HCT116 (cell line): ENCODE data around the gene MAP3K10. TPM values are rescaled to one million over a fixed set of nuclear protein-coding genes. Genes with fewer than 3 reads are reported as not detected.

Experiments used
- ATAC-seq: fragments of 200-7000 bp; cut with Tn5 transposase; 2 replicates; pipeline ENCODE4 v1.9.1; 2020; ENCODE audit warnings: mild to moderate bottlenecking, moderate library complexity
- BruUV-seq: library from RNA; stranded (reverse); fragments of 400-500 nt; replicated peaks from 2 replicates; lab custom pipeline; 2021; lab: Mats Ljungman, UMichigan
- CTCF ChIA-PET: fragments of 300-600 bp; sonication (Branson Sonifier 250); formaldehyde crosslinking; loops from one replicate; lab custom pipeline; 2021; ENCODE audit warnings: antibody characterized with exemption; lab: Charles Lee
- POLR2A ChIA-PET: fragments of 300-600, 350-600 bp; sonication (Branson Sonifier 250); formaldehyde crosslinking; loops from one replicate; lab custom pipeline; 2021; ENCODE audit warnings: antibody characterized with exemption; lab: Charles Lee
- RAD21 ChIA-PET, 2 experiments: fragments of 300-600 bp; sonication (Branson Sonifier 250); formaldehyde crosslinking; loops; one replicate each; lab custom pipeline; 2023; ENCODE audit warnings: low total read pairs in 2 of 2; ENCODE audit not compliant: uncharacterized antibody in 2 of 2, unreplicated experiment in 2 of 2, low non-redundant PET in 1 of 2; lab: Charles Lee
- DNase-seq: peaks from one replicate; pipeline ENCODE4 v3.0.0-alpha.2; 2010; ENCODE audit warnings: low read depth, low spot score
- H2AFZ ChIP-seq: fragments of 200-600 bp; shearing (Covaris generic), sonication (generic); 2 replicates; pipeline ENCODE4 v1.6.1; 2017; ENCODE audit warnings: low read depth, mixed run types, mixed read lengths, antibody characterized with exemption, low read length; ENCODE audit not compliant: poor library complexity, severe bottlenecking
- H3K27ac ChIP-seq: 2 replicates; pipeline ENCODE4 v1.5.1; 2012; ENCODE audit warnings: low read depth, low read length
- H3K27me3 ChIP-seq: fragments of 200-600 bp; sonication (generic); 2 replicates; pipeline ENCODE4 v1.6.1; 2016; ENCODE audit warnings: mixed run types, low read length, mixed read lengths; ENCODE audit not compliant: insufficient read depth
- H3K36me3 ChIP-seq, 2 experiments: fragments of 200-500 bp in 1 of 2; fragments of 200-600 bp in 1 of 2; sonication (Bioruptor generic) in 1 of 2; sonication (generic) in 1 of 2; 2 replicates each; pipeline versions ENCODE4 v1.5.1 to v1.6.1; 2014 to 2016; ENCODE audit warnings: low read length in 2 of 2, inconsistent platforms in 1 of 2, mixed read lengths in 1 of 2, mixed run types in 1 of 2; ENCODE audit not compliant: insufficient read depth in 2 of 2, control insufficient read depth in 1 of 2
- H3K4me1 ChIP-seq, 2 experiments: fragments of 200-600 bp in 1 of 2; sonication (generic) in 1 of 2; 2 replicates each; pipeline versions ENCODE4 v1.5.1 to v1.6.1; 2012 to 2017; ENCODE audit warnings: low read length in 2 of 2, inconsistent platforms in 1 of 2, mild to moderate bottlenecking in 1 of 2, mixed read lengths in 1 of 2, mixed run types in 1 of 2, moderate library complexity in 1 of 2; ENCODE audit not compliant: insufficient read depth in 2 of 2, control insufficient read depth in 1 of 2
- H3K4me2 ChIP-seq: fragments of 200-600 bp; sonication (generic); 2 replicates; pipeline ENCODE4 v1.6.1; 2017; ENCODE audit warnings: mixed run types, low read length, mixed read lengths
- H3K4me3 ChIP-seq, 2 experiments: fragments of 200-600 bp in 1 of 2; sonication (generic) in 1 of 2; replicated peaks in 1 of 2; 2 replicates each; pipeline ENCODE4 v1.5.1; 2011 to 2016; ENCODE audit warnings: low read length in 2 of 2, control low read depth in 1 of 2, low read depth in 1 of 2, mild to moderate bottlenecking in 1 of 2, mixed read lengths in 1 of 2, mixed run types in 1 of 2
- H3K79me2 ChIP-seq: fragments of 200-600 bp; sonication (generic); 2 replicates; pipeline ENCODE4 v1.6.1; 2017; ENCODE audit warnings: mild to moderate bottlenecking, mixed run types, low read length, moderate library complexity, mixed read lengths; ENCODE audit not compliant: insufficient read depth
- H3K9ac ChIP-seq: fragments of 200-600 bp; sonication (generic); 2 replicates; pipeline ENCODE4 v1.6.1; 2016; ENCODE audit warnings: low read length, mixed read lengths
- H3K9me2 ChIP-seq: fragments of 200-600 bp; sonication (generic), shearing (Covaris generic); 2 replicates; pipeline ENCODE4 v1.6.1; 2017; ENCODE audit warnings: mixed run types, mild to moderate bottlenecking, moderate library complexity; ENCODE audit not compliant: insufficient read depth
- H3K9me3 ChIP-seq, 2 experiments: fragments of 200-500 bp in 1 of 2; fragments of 200-600 bp in 1 of 2; sonication (Bioruptor generic) in 1 of 2; sonication (generic) in 1 of 2; 2 replicates each; pipeline ENCODE4 v1.6.1; 2014 to 2017; ENCODE audit warnings: low read length in 2 of 2, mixed read lengths in 2 of 2, inconsistent platforms in 1 of 2, low read depth in 1 of 2, mild to moderate bottlenecking in 1 of 2, mixed run types in 1 of 2, moderate library complexity in 1 of 2; ENCODE audit not compliant: control insufficient read depth in 1 of 2, insufficient read depth in 1 of 2
- H4K20me1 ChIP-seq: fragments of 200-600 bp; sonication (generic), shearing (Covaris generic); 2 replicates; pipeline ENCODE4 v1.6.1; 2017; ENCODE audit warnings: mixed run types, mild to moderate bottlenecking, moderate library complexity; ENCODE audit not compliant: insufficient read depth
- CEBPB ChIP-seq: IDR thresholded peaks from 2 replicates; pipeline ENCODE4 v1.6.1; 2012; ENCODE audit warnings: low read depth
- EGR1 ChIP-seq: IDR thresholded peaks from 2 replicates; pipeline ENCODE4 v1.6.1; 2012; ENCODE audit warnings: low read depth
- ELF1 ChIP-seq: IDR thresholded peaks from 2 replicates; pipeline ENCODE4 v1.6.1; 2012; ENCODE audit warnings: low read depth, borderline replicate concordance
- EZH2 ChIP-seq: fragments of 200-600 bp; sonication (generic); IDR thresholded peaks from 2 replicates; pipeline ENCODE4 v1.6.1; 2017; ENCODE audit warnings: antibody characterized with exemption, mixed run types
- FOSL1 ChIP-seq: IDR thresholded peaks from 2 replicates; pipeline ENCODE4 v1.6.1; 2012; ENCODE audit warnings: low read depth
- JUND ChIP-seq: IDR thresholded peaks from 2 replicates; pipeline ENCODE4 v1.6.1; 2012
- POLR2A ChIP-seq: IDR thresholded peaks from 2 replicates; pipeline ENCODE4 v1.7.0; 2011; ENCODE audit warnings: borderline replicate concordance; ENCODE audit not compliant: insufficient read depth, insufficient read length; ENCODE audit errors: extremely low read depth
- POLR2AphosphoS5 ChIP-seq: IDR thresholded peaks from 2 replicates; pipeline ENCODE4 v1.6.1; 2011; ENCODE audit warnings: mild to moderate bottlenecking, low read depth, low read length, moderate library complexity
- RAD21 ChIP-seq: IDR thresholded peaks from 2 replicates; pipeline ENCODE4 v1.6.1; 2012; ENCODE audit warnings: low read depth, mild to moderate bottlenecking
- SIN3A ChIP-seq: IDR thresholded peaks from 2 replicates; pipeline ENCODE4 v1.6.1; 2012; ENCODE audit warnings: low read depth
- SP1 ChIP-seq: IDR thresholded peaks from 2 replicates; pipeline ENCODE4 v1.6.1; 2012; ENCODE audit warnings: low read depth
- SRF ChIP-seq: IDR thresholded peaks from 2 replicates; pipeline ENCODE4 v1.6.1; 2012; ENCODE audit warnings: low read depth
- ZFX ChIP-seq: fragments of 450-650 bp; IDR thresholded peaks from 2 replicates; pipeline ENCODE4 v1.6.1; 2017
- ZNF274 ChIP-seq: fragments of 200-500 bp; sonication (Bioruptor generic); IDR thresholded peaks from 2 replicates; pipeline ENCODE4 v1.6.1; 2014; ENCODE audit warnings: mild to moderate bottlenecking, low read depth, low read length, inconsistent platforms
- intact Hi-C: fragments of 100-400 bp; cut with micrococcal nuclease; formaldehyde crosslinking; loops from 2 replicates; pipeline ENCODE4 v1.10.0; 2022
- total RNA-seq: library from RNA; stranded (reverse); gene quantifications from one replicate; pipeline ENCODE4 v1.2.1, GENCODE V29; 2021; ENCODE audit not compliant: unreplicated experiment
- TF ChIP-seq, protein P1 (sequence below): IDR thresholded peaks from 2 replicates; pipeline ENCODE4 v1.6.1; 2012
- TF ChIP-seq, protein P2 (sequence below): IDR thresholded peaks from 2 replicates; pipeline ENCODE4 v1.6.1; 2011; ENCODE audit warnings: mild to moderate bottlenecking, low read length, moderate library complexity; ENCODE audit not compliant: insufficient replicate concordance; ENCODE audit errors: extremely low read depth
- TF ChIP-seq, protein P3 (sequence below): IDR thresholded peaks from 2 replicates; pipeline ENCODE4 v1.6.1; 2012; ENCODE audit warnings: low read depth
- TF ChIP-seq, protein P4 (sequence below): IDR thresholded peaks from 2 replicates; pipeline ENCODE4 v1.6.1; 2012

MAP3K10 gene
- total RNA-seq, 1 experiment from 2014 or later: 17.3 TPM

DNA sequence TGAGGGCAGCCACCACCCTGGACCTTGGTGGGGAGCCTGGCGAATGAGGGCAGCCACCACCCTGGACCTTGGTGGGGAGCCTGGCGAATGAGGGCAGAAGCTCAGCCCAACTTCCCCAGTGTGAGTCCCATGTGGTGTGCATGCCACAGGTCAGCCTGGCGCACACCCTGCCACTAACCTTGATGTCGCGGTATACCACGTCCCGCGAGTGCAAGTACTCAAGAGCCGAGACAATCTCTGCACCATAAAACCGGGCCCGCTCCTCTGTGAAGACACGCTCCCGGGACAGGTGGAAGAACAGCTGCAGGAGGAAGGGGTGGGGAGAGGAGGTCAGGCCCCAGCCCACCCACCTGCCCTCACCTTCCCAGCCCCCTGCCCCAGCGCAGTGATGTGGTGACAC is 46.6 kb downstream of the MAP3K10 start (continued):
- TF ChIP-seq ZNF274 (no peak), EGR1 (no peak), POLR2A (no peak), POLR2AphosphoS5 (no peak)

DNA sequence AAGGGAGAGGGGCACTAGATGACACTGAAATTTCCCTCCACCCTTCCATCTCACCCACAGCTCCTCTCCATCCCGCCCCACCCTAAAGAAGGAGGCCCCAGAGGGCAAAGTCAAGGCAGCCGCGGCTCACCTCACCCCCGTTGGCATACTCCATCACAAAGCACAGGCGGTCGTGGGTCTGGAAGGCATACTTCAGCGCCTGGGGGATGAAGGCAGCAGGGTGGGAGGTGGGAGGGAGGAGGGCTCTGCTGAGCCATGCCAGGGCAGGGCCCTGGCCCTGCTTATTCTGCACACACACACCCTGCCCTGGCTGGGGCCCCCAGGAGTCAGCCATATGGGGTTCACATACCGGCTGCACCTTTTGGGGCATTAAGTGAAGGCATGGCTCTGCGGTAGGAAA is 47.5 kb downstream of the MAP3K10 start:
- Histone ChIP-seq H3K4me3 (no peak overlapping the region), H4K20me1 (no peaks in the 10 kb centered on the region), H2AFZ (no peak overlapping the region), H3K36me3 (peaks cover 6 to 11% of the 10 kb centered on the region in 2 experiments; a peak in 3 of 4 replicates), H3K4me2 (no peak overlapping the region), H3K9ac (no peak overlapping the region), H3K27ac (no peak overlapping the region), H3K4me1 (no peaks in the 10 kb centered on the region), H3K27me3 (no peaks in the 10 kb centered on the region), H3K9me3 (no peaks in the 10 kb centered on the region), H3K79me2 (no peaks in the 10 kb centered on the region), H3K9me2 (no peaks in the 10 kb centered on the region)
- ChIA-PET RAD21 (no interaction called here), CTCF (no interaction called here)
- no TSS peak for BruUV-seq
- intact Hi-C loops: no loop called here
- no peak for DNase-seq
- ATAC-seq: no peak
- TF ChIP-seq ELF1 (no peak), SP1 (no peak), SIN3A (no peak), EGR1 (no peak), JUND (no peak), ZNF274 (no peak), ZFX (no peak), EZH2 (no peak), CEBPB (no peak), SRF (no peak), RAD21 (no peak), POLR2A (no peak), FOSL1 (no peak), POLR2AphosphoS5 (no peak)
- TF ChIP-seq, protein P1, sequence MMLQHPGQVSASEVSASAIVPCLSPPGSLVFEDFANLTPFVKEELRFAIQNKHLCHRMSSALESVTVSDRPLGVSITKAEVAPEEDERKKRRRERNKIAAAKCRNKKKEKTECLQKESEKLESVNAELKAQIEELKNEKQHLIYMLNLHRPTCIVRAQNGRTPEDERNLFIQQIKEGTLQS: no peak
- TF ChIP-seq, protein P2, sequence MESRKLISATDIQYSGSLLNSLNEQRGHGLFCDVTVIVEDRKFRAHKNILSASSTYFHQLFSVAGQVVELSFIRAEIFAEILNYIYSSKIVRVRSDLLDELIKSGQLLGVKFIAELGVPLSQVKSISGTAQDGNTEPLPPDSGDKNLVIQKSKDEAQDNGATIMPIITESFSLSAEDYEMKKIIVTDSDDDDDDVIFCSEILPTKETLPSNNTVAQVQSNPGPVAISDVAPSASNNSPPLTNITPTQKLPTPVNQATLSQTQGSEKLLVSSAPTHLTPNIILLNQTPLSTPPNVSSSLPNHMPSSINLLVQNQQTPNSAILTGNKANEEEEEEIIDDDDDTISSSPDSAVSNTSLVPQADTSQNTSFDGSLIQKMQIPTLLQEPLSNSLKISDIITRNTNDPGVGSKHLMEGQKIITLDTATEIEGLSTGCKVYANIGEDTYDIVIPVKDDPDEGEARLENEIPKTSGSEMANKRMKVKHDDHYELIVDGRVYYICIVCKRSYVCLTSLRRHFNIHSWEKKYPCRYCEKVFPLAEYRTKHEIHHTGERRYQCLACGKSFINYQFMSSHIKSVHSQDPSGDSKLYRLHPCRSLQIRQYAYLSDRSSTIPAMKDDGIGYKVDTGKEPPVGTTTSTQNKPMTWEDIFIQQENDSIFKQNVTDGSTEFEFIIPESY: no peak
- TF ChIP-seq, protein P3, sequence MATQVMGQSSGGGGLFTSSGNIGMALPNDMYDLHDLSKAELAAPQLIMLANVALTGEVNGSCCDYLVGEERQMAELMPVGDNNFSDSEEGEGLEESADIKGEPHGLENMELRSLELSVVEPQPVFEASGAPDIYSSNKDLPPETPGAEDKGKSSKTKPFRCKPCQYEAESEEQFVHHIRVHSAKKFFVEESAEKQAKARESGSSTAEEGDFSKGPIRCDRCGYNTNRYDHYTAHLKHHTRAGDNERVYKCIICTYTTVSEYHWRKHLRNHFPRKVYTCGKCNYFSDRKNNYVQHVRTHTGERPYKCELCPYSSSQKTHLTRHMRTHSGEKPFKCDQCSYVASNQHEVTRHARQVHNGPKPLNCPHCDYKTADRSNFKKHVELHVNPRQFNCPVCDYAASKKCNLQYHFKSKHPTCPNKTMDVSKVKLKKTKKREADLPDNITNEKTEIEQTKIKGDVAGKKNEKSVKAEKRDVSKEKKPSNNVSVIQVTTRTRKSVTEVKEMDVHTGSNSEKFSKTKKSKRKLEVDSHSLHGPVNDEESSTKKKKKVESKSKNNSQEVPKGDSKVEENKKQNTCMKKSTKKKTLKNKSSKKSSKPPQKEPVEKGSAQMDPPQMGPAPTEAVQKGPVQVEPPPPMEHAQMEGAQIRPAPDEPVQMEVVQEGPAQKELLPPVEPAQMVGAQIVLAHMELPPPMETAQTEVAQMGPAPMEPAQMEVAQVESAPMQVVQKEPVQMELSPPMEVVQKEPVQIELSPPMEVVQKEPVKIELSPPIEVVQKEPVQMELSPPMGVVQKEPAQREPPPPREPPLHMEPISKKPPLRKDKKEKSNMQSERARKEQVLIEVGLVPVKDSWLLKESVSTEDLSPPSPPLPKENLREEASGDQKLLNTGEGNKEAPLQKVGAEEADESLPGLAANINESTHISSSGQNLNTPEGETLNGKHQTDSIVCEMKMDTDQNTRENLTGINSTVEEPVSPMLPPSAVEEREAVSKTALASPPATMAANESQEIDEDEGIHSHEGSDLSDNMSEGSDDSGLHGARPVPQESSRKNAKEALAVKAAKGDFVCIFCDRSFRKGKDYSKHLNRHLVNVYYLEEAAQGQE: no peak
- TF ChIP-seq, protein P4, sequence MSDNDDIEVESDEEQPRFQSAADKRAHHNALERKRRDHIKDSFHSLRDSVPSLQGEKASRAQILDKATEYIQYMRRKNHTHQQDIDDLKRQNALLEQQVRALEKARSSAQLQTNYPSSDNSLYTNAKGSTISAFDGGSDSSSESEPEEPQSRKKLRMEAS: no peak
- TF ChIP-seq, all 23 proteins: peak for 0
- POLR2A ChIA-PET: no interaction called here
